Mucosa of stomach (tissue), 1 donor: ENCODE data around the gene GOSR1.
"Not testable (repeated sequence)": the region's sequence is repeated elsewhere in the genome, so short reads cannot be mapped to it uniquely, and the experiment has no call there.

Experiments
- H3K27me3 ChIP-seq: one replicate; pipeline ENCODE4 v1.7.0; 2013; ENCODE audit warnings: mild to moderate bottlenecking, low read length; ENCODE audit not compliant: control insufficient read depth, insufficient read depth
- H3K36me3 ChIP-seq: one replicate; pipeline ENCODE4 v1.7.0; 2013; ENCODE audit warnings: low read length; ENCODE audit not compliant: control insufficient read depth, insufficient read depth
- H3K4me1 ChIP-seq: one replicate; pipeline ENCODE4 v1.7.0; 2013; ENCODE audit warnings: mild to moderate bottlenecking, low read length; ENCODE audit not compliant: control insufficient read depth, insufficient read depth
- H3K4me3 ChIP-seq: one replicate; pipeline ENCODE4 v1.7.0; 2013; ENCODE audit warnings: low read length
- H3K9ac ChIP-seq: one replicate; pipeline ENCODE4 v1.7.0; 2013; ENCODE audit warnings: mild to moderate bottlenecking, low read length, moderate library complexity
- H3K9me3 ChIP-seq: one replicate; pipeline ENCODE4 v1.7.0; 2013; ENCODE audit warnings: mild to moderate bottlenecking, low read length, moderate library complexity; ENCODE audit not compliant: control insufficient read depth
- donor health status: Pancreatic carcinoma.

GOSR1 gene

GRCh38 chr17:30532871-30533270 lies 55.7 kb downstream of the GOSR1 start:
- no peak overlapping the region for H3K4me3 ChIP-seq
- H3K36me3 ChIP-seq: no peaks in the 10 kb centered on the region
- no peaks in the 10 kb centered on the region for H3K27me3 ChIP-seq
- no peaks in the 10 kb centered on the region for H3K4me1 ChIP-seq
- no peak overlapping the region for H3K9ac ChIP-seq
- H3K9me3 ChIP-seq: no peaks in the 10 kb centered on the region

- H3K9me3 ChIP-seq: no peaks in the 10 kb centered on the region
- no peak overlapping the region for H3K4me3 ChIP-seq
- H3K4me1 ChIP-seq: no peaks in the 10 kb centered on the region
- H3K36me3 ChIP-seq: no peaks in the 10 kb centered on the region
- no peaks in the 10 kb centered on the region for H3K27me3 ChIP-seq
- no peak overlapping the region for H3K9ac ChIP-seq
Observed at GRCh38 chr17:30534298-30534697, 57.1 kb downstream of the GOSR1 start.

GRCh38 chr17:30534938-30535921 lies 58.0 kb downstream of the GOSR1 start:
- H3K4me3 ChIP-seq: no peak overlapping the region

GRCh38 chr17:30536846-30537245 lies 59.6 kb downstream of the GOSR1 start:
- H3K36me3 ChIP-seq, H3K4me3 ChIP-seq, H3K4me1 ChIP-seq, H3K9ac ChIP-seq, H3K9me3 ChIP-seq, H3K27me3 ChIP-seq: not testable (repeated sequence)

More at GRCh38 chr17:30534938-30535921, 58.0 kb downstream of the GOSR1 start:
- Histone ChIP-seq H3K9ac (no peak overlapping the region), H3K4me1 (no peaks in the 10 kb centered on the region), H3K36me3 (no peaks in the 10 kb centered on the region), H3K9me3 (no peaks in the 10 kb centered on the region), H3K27me3 (no peaks in the 10 kb centered on the region)

GRCh38 chr17:30537667-30538066 lies 60.5 kb downstream of the GOSR1 start:
- H3K27me3 ChIP-seq, H3K9ac ChIP-seq, H3K4me3 ChIP-seq, H3K4me1 ChIP-seq, H3K36me3 ChIP-seq, H3K9me3 ChIP-seq: not testable (repeated sequence)

- no peaks in the 10 kb centered on the region for H3K9me3 ChIP-seq
- no peaks in the 10 kb centered on the region for H3K4me1 ChIP-seq
- H3K4me3 ChIP-seq: no peak overlapping the region
- no peak overlapping the region for H3K9ac ChIP-seq
- no peaks in the 10 kb centered on the region for H3K36me3 ChIP-seq
- no peaks in the 10 kb centered on the region for H3K27me3 ChIP-seq
Observed at GRCh38 chr17:30541802-30542201, 64.6 kb downstream of the GOSR1 start.

- Histone ChIP-seq H3K36me3 (no peaks in the 10 kb centered on the region), H3K4me3 (no peak overlapping the region), H3K4me1 (no peaks in the 10 kb centered on the region), H3K9me3 (no peaks in the 10 kb centered on the region), H3K27me3 (no peaks in the 10 kb centered on the region), H3K9ac (no peak overlapping the region)
Observed at GRCh38 chr17:30543456-30543855, 66.2 kb downstream of the GOSR1 start.

GRCh38 chr17:30545024-30545423 lies 67.8 kb downstream of the GOSR1 start:
- Histone ChIP-seq H3K36me3 (no peaks in the 10 kb centered on the region), H3K4me3 (no peak overlapping the region), H3K27me3 (no peaks in the 10 kb centered on the region), H3K9me3 (no peaks in the 10 kb centered on the region), H3K4me1 (no peaks in the 10 kb centered on the region), H3K9ac (no peak overlapping the region)

GRCh38 chr17:30547778-30548573 lies 70.8 kb downstream of the GOSR1 start:
- Histone ChIP-seq H3K27me3 (no peaks in the 10 kb centered on the region), H3K4me1 (no peaks in the 10 kb centered on the region)

GRCh38 chr17:30549181-30549580 lies 72.0 kb downstream of the GOSR1 start:
- H3K4me1 ChIP-seq, H3K36me3 ChIP-seq, H3K9me3 ChIP-seq, H3K27me3 ChIP-seq, H3K4me3 ChIP-seq, H3K9ac ChIP-seq: not testable (repeated sequence)

More at GRCh38 chr17:30547778-30548573, 70.8 kb downstream of the GOSR1 start:
- Histone ChIP-seq H3K9me3 (no peaks in the 10 kb centered on the region), H3K36me3 (no peaks in the 10 kb centered on the region), H3K9ac (no peak overlapping the region), H3K4me3 (no peak overlapping the region)

GRCh38 chr17:30549864-30550511 lies 72.8 kb downstream of the GOSR1 start:
- Histone ChIP-seq H3K27me3 (no peaks in the 10 kb centered on the region), H3K9ac (no peak overlapping the region), H3K9me3 (no peaks in the 10 kb centered on the region), H3K36me3 (no peaks in the 10 kb centered on the region), H3K4me3 (no peak overlapping the region), H3K4me1 (no peaks in the 10 kb centered on the region)
